Fibroblast of gingiva (primary cell): ENCODE data around the gene CNIH3.
"Not testable (repeated sequence)": the region's sequence is repeated elsewhere in the genome, so short reads cannot be mapped to it uniquely, and the experiment has no call there.

Source experiments
- DNase-seq: peaks from one replicate; pipeline ENCODE4 v3.0.0-alpha.2; 2011; ENCODE audit warnings: low read depth

Gene CNIH3

DNA sequence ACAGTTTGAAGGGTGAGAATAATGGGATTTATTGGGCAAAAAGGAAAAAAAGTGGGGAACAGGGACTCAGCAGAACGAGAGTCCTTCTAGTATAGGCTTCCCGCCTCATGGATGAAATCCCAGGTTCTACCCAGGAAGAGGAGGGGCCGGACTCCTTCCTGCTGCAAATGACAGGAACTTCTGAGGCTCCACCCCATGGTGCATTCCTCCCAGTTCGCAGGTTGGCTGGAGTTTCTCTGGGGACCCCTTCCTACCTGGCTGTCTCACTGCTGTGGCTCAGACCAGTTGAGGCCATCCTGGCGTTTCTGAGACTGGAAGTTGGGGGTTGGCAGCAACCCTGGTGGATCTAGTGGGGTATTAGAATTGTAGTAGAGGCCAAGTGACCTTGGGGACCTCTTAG lies 27.5 kb downstream of the CNIH3 start:
- DNase-seq = no peak

DNA sequence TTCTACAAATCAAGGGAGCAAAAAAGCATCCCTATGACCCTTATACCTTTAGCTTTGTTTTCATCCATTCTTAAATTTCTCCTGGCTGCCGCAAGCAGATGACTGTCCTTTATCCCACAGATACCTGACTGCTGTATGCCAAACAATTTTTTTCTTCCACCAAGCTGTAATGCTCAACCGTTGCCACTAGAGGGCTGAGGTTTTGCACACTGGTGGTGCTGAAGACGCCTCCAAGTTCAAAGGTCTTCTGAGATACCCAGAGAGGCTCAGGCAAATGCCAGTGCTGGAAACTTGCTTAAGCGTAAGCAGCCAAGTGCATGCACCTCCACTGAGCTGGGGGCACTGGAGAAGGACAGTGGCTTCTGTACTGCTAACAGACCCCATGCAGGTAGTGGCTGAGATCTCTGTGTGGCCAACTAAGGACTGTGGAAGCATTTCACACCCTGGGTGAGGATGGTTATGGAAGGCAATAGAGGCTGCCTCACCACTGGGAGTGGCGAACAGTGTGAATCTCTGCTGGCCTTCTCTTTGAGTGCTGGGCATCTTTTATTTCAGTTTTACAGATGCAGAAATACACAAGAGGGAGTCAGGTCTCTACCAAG lies 28.5 kb downstream of the CNIH3 start:
- DNase-seq = peak; percentile 42

DNA sequence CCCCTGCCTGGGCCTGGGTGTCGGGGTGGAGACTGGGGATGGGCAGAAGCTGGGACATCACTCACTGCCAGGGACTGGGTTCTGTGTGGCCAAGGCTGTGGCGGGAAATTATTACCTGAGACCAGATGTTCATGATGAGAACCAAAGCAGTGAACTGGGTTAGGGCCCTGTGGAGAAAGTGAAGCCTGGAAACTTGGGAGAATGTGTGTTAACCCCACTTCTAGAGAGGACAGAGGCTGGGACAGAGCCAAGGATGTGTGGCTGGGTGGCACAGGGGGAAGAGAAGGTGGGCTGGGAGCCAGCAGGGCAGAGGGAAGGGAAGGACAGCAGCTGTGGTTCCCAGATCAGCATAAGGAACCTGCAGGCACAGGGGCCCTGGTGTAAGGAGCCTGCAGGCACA lies 31.3 kb downstream of the CNIH3 start:
- DNase-seq = no peak

DNA sequence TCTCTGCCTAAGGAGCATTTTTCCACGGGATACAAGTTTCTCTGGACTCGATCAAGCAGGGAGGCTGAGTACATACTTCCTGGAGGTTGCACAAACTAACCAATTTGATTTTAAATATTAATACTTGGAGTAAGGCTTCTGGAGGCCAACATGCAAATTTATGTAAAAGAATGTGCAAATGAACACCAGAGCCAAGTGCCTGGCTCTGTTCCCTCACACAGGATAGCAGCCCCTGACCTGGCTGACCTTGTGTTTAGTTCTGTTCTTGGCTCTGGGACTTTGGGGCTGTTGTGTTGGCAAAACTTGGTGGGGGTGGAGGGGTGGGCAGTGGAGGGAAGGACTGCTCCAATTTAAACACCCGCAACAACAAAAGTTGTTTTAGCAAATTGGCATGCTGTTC lies 34.2 kb downstream of the CNIH3 start:
- DNase-seq = no peak

DNA sequence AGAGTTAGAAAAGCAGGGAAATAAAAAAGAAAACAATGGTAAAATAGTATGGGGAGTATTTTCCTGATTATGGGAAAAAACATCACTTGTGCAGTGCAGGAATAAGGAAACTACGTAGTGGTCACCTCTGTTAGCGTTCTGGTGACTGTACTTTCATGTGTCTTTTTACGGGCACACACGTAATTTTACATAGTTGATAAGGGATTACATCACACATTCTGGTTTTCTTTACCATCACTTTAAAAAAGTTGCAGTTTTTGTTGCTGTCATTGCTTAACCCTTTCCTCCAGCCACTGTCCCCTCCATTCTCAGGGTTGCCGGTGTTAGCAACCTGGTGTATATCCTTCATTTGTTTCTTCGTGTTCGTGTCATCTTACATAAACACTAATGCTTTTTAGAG lies 35.1 kb downstream of the CNIH3 start:
- DNase-seq = no peak

DNA sequence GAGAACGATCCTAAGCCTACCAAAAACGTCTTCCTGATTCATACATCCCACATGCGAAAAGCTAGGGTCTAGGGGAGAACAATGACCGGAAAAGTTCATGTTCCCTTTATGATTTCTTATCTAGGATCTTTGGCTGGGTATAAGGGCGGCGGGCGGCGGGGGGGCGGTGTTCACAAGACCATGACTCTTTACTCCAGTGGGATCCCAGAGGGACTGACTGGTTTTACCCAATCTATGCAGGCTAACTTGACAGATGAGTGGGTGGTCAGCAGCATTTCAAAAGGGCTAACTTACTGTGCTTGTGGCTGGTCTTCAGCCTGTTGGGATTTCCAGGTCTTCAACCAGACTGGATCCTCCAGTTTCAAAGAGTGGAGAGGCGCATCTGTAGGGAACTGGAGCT lies 40.3 kb downstream of the CNIH3 start:
- no peak for DNase-seq

DNA sequence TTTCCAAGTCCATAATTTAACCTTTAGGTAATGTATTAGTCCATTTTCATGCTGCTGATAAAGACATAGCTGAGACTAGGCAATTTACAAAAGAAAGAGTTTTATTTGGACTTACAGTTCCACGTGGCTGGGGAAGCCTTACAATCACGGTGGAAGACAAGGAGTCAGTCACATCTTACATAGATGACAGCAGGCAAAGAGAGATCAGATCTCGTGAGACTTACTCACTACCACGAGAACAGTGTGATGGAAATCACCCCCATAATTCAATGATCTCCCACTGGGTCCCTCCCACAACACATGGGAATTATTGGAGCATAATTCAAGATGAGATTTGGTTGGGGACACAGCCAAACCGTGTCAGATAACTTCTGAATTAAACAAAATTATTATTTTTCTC lies 44.0 kb downstream of the CNIH3 start:
- no peak for DNase-seq

DNA sequence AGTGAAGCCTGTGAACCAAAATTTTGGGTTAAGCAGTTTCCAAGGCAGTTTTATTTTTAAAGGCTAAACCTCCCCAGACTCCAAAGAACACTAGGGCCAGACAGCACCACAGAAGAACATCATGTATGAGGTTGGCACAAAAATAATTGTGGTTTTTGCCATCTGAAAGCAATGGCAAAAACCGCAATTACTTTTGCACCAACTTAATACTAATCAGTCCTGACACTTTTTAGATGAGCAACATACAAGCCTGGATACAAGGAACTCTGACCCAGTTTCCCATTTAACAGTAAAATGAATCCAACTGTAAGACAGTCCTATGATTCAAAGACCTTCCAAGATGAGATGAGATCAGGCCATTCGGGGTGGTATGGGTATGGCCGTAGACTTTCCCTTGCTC lies 46.8 kb downstream of the CNIH3 start:
- no peak for DNase-seq

DNA sequence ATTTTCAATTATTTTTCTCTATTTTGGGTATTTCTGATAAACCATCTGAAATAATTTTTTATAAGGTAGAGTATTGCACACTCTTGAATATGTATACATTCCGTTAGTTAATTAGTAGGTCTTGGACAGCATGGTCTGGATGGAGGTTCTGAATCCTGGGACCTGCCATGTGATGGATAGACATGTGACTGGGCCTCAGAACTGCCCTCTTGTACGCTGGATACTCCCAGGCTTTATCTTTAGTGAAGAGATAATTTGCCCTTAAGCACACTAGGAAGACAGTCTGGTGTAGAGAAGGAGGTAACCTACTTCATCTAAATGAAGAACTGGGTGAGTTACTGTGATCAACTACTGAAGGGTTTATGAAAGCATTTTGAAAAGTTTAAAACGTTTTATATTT lies 48.9 kb downstream of the CNIH3 start:
- DNase-seq = no peak

DNA sequence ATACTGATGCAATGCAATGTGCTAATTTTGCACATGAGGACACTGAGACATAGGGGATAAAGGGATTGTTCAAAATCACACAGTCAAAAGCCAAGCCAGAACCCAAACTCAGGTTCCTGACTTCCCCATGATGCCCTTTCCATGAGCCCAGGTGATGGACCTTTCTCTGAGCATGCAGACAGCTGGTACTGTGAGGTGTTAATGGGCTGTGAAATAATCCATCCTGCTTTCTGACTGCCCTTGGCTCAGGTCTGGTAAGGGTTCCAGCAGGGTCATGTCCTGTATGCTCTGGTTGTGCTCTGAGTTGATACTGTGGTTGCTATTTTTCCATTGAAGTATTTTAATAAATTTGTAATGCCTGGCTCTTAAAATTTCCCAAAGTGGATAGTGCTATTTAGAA lies 50.0 kb downstream of the CNIH3 start:
- DNase-seq = no peak

DNA sequence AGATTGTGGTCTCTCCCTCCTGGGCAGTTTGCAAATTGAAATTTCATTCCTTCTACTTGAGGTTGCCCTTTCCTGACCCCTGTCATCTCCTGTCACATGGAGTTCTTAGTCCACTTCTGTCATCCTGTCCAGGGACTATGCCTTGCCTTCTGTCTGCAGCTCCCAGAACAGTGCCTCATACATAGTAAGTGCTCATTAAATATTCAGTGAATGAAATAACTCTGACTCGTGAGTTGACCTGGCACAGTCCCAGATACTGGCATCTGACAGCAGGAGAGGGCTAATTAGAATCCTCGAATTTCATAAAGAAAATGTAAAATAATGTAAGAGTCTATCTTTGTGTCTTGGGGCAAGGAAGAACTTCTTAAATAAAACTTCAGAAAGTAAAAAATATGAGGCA lies 50.8 kb downstream of the CNIH3 start:
- DNase-seq = no peak

DNA sequence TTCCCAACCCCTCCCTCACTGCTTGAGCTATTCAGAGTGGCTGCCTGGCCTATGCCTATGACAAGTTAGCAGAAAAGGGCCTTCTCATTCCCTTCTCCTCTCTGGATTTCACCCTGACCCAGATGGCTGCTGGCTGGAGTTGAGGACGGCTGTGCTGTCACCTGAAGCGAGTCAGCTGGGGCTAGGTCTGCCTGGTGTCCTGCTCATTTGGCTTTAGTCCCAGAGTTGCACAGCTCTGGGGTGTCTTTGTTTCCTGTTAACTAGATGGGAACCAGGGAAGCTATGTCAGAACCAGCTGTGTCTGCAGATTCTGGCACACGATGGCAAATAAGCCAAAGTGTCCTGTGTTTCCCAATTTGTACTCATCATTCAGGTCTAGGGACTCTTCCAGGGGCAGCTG lies 52.9 kb downstream of the CNIH3 start:
- no peak for DNase-seq

DNA sequence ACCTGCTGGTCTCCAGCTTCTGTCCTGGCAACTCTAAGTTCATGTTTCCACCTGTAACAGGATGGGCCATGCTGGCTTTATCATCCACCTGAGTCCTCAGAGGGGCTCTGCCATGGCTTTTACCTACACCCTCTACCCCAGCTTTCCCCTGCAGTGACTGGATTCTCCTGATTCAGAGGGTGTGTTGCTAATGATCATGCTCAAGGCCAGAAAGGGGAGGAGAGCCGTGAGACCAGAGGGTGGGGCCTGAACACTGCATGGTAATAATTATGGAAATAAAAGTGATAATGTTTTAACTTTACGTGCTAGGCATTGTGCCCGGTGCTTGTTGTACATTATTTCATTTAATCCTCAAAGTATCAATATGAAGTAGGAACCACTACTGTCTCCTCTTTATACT lies 53.3 kb downstream of the CNIH3 start:
- no peak for DNase-seq

DNA sequence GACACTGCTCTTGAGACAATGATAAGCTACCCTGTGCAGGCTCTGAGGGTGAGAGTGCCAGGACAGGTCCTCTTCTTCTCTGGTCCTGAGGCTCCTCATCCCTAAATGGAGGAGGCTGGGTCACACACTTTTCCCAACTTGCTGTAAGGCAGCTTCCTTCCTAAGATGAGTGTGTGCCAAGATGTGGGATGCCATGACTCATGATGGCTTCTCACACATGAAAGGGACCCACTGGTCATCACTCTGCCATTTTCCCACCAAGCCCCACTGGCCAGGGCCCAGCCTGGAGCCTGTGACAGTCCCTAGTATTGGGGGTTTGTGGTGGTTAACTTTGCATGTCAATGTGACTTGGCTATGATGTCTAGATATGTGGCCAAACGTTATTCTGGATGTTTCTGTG lies 54.4 kb downstream of the CNIH3 start:
- no peak for DNase-seq

DNA sequence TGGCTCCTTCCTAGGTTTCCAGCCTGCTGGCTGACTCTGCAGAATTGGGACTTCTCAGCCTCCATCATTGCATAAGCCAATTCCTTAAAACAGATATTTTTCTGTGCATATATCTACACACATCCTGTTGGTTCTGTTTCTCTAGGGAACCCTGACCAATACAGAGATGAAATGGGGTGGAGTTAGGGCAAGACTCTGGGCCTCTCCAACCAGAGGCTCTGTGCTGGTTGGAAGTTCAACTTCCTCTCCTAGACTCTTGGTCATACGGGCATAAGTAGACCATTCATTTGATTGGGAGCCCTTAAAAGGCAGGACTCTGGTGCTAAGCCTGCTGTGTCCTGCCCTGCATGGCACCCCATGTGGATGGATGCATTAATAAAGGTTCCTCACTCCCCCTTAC lies 55.0 kb downstream of the CNIH3 start:
- no peak for DNase-seq

DNA sequence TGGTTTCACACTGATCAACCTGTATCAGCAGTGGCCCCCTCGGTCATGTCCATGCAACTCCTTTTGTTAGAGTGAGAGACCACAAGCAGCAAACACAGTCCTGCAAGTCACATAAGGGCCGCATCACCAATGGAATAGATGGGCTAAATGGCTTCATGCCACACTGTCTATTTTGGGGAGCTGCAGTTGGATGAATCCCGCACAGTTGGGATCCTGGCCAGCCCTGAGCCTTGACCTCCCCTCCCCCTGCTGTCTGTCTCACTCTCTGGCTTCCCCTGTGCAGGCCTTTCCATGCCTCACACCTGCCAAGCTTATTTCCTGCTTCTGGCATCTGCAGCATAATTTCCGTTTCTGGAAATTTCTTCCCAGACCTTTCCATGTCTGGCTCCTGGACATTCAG lies 57.0 kb downstream of the CNIH3 start:
- DNase-seq = no peak

DNA sequence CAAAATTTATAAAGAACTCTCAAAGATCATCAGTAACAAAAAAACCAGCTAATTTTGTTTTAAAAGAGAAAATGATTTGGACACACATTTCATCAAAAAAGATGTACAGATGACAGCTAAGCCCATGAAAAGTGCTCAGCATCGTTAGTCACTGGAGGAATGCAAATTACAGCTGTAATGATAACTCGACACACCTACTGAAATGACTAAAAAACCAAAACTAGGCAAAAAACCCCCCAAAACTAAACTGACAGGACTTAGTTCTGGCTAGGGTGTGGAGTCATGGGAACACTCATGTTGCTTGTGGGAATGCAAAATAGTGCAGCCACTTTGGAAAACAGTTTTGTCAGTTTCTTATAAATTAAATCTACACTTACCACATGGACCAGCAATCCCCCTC lies 59.5 kb downstream of the CNIH3 start:
- no peak for DNase-seq

DNA sequence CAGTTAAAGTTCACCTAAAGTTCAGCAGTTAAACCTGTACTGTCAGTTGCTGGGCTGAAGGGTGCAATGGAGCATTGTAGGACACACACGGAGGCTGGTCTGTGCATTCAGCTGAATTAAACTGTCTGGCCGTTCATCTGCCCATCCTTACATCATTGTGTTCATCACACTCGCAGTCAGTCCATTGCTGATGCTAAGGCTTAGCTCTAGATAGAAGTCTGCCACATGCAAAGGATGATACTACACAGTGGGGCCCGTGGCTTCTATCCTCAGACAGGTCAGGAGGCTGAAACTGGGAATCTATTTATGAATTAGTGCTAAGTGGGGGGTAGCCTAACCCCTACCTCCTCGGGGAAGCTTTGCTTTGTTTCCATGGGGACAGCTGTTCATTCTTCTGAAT lies 60.4 kb downstream of the CNIH3 start:
- no peak for DNase-seq

DNA sequence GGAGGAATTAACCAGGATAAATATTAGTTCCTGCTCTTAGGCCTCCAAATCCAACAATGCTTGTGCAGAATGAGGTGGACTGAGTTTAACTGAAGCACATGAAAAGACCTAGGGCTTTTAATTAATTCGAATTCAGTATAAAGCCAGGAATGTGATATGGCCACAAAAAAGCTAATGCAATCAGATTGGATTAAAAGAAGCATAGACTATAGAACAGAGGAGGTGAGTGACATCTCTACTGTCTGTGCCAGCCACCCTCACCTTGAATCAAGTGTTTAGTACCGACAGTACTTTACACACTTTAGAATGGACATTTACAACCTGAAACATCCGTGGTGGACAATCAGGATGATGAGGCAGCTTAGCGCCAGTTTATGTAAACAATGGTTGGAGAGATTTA lies 62.1 kb downstream of the CNIH3 start:
- DNase-seq = no peak

DNA sequence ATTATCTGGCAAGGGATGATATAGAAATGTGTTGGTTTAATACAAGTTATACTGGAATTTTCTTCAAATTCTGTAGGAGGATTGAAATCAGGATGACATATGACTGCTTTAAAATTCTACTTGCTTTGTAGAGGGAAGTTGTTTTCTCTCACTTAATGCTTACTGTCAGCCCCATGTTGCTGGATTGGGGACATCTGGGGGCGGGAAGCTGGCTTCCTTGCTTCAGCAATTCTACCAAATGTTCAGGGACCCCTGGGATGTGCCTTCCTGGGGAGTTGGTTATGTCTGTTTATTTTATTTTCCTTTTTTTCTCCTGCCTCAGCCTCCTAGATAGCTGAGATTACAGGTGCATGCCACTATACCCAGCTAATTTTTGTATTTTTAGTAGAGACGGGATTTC lies 63.5 kb downstream of the CNIH3 start:
- no peak for DNase-seq

DNA sequence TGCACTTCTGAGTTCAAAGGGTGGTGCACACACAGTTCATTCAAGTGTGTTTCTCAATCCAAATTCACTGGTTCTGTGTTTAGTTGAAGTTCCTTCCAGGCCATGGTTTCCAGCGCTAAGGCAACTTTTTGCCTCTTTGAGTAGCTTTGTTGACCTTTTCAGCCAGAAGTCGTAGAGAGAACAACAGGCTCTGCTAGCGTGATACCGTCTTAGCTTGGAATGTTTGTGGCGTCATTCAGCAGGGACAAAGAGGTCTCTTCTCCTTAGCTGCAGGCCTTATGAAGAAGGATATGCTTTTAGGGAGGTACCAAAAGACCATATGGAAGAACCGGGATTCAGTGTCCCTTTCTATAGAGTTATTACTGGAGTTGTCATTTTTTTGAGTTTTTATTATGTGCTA lies 65.7 kb downstream of the CNIH3 start:
- no peak for DNase-seq

DNA sequence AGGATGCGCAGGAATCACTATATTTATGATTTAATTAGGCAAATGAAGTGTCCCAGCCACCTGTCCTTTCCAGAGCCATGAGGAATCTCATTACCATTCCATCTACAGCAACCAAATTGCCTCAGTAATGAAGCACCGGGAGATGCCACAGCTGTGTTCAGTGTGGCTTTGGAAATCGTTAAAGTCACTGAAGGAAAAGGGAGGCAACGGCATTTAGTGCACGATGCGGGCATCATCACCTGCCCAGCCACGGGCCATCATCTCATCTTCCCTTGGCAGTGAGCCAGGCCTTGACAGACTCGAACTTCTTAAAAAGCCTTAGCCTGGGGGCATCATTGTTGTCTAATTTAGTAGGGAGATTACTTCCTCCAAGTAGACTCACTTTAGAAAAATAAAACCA lies 67.8 kb downstream of the CNIH3 start:
- DNase-seq = no peak

DNA sequence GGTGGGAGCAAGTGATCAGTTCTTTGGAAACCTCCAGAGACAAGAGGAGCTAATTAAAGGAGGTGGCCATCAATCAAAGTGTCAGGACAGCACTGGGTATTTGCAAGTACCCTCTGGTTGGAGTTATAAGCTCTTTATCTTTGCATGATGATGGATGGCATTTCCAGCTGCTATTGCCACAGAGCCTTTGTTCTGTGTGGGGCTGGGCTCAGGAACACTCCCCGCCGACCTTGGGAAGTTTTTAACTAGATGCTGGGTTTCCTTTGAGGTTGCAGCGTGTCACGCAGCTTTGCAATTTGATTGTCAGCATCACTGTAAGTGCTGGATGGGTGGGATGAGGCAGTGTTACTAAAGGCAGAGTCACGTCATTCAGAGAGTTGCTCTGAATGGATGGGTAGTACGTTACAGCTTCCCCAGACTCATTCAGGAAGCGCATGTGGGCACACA lies 68.9 kb downstream of the CNIH3 start:
- no peak for DNase-seq

DNA sequence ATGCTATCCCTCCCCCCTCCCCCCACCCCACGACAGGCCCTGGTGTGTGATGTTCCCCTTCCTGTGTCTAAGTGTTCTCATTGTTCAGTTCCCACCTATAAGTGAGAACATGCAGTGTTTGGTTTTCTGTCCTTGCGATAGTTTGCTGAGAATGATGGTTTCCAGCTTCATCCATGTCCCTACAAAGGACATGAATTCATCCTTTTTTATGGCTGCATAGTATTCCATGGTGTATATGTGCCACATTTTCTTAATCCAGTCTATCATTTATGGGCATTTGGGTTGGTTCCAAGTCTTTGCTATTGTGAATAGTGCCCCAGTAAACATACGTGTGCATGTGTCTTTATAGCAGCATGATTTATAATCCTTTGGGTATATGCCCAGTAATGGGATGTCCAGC lies 70.0 kb downstream of the CNIH3 start:
- DNase-seq = not testable (repeated sequence)

DNA sequence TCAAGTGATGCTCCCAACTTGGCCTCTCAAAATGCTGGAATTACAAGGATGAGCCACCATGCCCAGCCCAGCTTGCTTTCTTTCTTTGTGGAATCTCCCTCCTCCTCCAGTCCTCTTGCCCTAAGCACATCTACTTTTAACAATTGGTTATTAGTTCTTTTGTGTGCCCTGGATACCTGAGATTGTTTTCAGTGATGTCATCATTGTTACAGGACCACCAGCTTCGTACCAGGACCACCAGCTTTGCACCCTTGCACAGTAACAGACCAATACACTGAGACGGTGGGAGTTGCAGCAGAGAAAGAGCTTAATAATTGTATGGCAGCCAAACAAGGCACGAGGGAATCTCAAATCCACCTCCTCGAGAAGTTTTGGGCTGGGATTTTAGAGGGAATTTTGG lies 71.3 kb downstream of the CNIH3 start:
- no peak for DNase-seq
